Renal cortical epithelial cell (primary cell): ENCODE measurements around the gene CGA. TPM values are rescaled to one million over a fixed set of nuclear protein-coding genes. Genes with fewer than 3 reads are reported as not detected.

Source experiments
- DNase-seq: peaks from one replicate; pipeline ENCODE4 v3.0.0-alpha.2; 2011; ENCODE audit warnings: low read depth
- total RNA-seq: library from RNA; depleted of rRNA; stranded (reverse); fragments of >200 nt; gene quantifications from 2 replicates; pipeline ENCODE4 v1.2.3, GENCODE V29; 2014

The CGA gene
- total RNA-seq, 1 donor from 2014 or later: not detected

- no peak for DNase-seq
These were observed 5.8 kb downstream of the CGA start for GRCh38 chr6:87089135-87089534.

GRCh38 chr6:87088076-87088475 lies 6.8 kb downstream of the CGA start:
- DNase-seq: no peak

- DNase-seq: no peak
These were observed 12.7 kb downstream of the CGA start for GRCh38 chr6:87082160-87082721.

DNA sequence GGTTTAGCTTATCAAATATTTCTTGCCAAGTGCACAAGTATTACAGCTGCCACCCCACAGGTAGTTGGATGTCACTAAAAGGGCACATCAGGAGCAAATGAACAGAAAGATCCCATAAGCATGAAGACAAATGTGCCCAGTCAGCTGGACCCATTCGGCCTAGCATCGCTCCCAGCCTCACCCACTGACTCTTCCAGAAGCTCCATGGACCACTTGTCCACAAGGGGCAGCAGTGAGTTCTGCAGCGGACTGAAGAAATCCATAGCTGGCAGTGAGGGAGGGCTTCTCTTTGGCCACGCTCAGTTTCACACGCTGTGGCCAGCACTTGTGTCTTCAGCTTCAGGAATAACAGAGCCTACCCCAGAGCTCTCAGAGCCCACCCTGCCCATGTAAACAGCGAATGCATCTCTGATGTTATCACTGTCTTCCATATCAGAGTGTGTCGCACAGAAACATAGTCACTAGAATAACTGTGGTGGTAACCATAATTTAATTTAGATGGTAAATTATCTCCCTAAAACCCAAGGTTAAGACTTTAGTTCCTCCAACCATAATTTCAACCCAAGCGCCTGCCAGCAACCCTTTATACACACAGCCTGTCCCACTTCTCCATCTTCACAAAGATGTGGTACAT lies 15.8 kb downstream of the CGA start:
- DNase-seq: peak; percentile 63

DNA sequence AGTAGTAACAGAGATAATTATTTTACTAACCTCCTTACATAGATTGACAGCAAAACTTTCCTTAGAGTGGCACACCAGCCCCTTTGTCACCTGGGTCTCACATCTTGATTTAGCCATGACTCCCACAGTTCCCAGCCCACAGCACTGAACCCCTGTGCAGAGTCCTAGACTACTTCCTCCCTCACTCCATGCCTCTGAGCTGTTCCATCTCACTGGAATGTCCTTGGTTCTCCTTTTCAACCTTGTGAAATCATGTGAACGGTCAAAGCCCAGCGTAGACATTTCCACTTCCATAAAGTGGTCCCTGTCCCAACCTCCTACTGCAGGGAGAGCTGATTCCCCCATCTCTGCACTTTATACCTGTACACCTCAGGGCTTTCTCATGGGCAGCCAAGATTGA lies 19.7 kb downstream of the CGA start:
- DNase-seq: no peak

GRCh38 chr6:87074101-87074621 lies 20.7 kb downstream of the CGA start:
- DNase-seq: peak; percentile 74

- no peak for DNase-seq
These were observed 23.2 kb downstream of the CGA start for GRCh38 chr6:87071683-87072082.

- DNase-seq: no peak
These were observed 24.2 kb downstream of the CGA start for GRCh38 chr6:87070741-87071140.

GRCh38 chr6:87068795-87069194 lies 26.1 kb downstream of the CGA start:
- peak; percentile 3 for DNase-seq

DNA sequence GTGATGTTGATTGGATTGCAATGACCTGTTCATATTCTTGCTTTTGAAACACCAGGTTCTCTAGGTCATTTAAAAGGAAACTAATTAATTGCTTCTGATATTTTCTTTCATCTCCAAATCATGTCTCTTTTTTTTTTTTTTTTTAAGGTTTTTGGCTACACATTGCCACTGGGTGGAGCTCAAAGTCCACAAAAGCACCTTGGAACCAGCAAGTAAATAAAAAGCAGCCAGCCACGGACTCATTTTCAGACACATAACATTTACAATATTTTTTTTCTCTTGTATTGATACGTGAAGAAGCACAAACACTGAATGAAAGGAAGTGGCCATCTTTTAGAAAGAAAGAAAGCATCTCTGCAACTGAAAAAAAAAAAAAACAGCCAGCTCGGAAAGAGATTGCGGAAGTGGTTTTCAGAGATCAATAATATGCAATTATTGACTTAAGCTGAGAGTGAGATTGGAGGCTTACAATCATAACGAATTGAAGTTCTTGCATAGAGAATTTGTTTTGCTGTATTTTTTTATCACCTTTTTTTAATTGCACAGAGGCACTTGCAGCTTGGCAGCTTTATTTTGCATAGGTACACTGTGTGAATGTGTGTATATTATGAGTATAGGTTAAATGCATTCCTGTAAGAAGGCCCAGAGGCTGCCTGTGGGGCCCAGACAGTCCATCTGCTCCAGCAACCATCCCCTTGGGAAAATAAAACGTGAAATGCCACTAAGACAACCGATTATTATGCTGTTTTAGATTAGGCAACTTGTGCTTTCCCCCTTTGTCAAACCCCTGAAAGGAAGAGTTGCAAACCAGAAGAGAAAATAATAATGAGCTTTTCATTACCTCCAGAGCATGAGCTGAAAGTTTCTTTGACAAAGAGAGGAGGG lies 28.2 kb downstream of the CGA start:
- DNase-seq: peak; percentile 65

DNA sequence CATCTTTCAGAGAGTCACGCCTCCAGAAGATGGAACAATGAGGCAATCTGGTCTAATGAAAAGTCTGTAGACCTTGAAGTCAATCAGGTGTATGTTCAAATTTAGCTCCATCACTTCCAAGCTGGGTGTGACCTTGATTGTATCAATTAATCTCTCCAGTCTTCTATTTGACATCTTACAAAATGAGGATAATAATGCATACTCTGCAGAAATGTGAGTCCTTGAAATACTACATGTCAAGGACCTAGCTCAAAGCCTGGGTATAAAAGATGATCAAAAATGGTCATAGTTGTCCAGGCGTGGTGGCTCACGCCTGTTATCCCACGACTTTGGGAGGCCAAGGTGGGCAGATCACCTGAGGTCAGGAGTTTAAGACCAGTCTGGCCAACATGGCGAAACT lies 29.8 kb downstream of the CGA start:
- no peak for DNase-seq

DNA sequence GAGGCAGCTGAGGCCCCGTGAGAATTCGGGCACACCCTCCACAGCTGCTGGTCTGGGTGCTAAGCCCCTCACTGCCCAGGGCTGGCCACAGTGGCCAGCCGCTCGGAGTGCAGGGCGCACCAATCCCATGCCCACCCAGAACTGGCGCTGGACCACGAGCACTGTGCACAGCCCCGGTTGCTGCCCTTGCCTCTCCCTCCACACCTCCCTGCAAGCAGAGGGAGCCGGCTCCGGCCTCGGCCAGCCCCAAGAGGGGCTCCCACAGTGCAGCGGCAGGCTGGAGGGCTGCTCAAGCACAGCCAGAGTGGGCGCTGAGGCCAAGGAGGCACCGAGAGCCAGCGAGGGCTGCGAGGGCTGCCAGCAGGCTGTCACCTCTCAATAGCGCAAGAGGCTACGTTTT lies 35.0 kb downstream of the CGA start:
- no peak for DNase-seq

DNA sequence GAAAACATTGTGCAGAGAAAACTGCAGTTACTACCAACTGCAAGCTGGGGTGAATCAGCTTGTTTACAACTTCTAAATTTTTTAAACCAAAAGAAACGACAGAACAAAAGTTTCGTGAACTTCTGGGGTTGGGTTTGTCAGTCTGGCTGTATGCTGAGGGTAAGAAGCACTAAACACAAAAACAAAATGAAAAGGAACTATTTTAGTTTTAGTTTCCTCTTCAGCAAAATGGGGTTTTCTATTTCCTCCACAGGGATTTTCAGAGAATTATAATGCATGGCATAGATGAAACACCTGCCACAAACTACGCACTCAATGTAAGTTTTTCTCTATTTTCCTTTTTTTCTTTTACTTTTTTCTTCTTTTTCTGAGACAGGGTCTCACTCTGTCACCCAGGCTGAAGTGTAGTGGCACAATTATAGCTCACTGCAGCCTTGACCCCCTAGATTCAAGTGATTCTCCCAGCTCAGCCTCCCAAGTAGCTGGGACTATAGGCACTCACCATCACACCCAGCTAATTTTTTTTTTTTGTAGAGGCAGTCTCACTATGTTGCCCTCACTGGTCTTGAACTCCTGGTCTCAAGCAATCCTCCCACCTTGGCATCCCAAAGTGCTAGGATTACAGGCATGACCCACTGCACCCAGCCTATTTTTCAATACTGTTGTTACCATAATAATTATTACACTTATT lies 40.6 kb downstream of the CGA start:
- no peak for DNase-seq

DNA sequence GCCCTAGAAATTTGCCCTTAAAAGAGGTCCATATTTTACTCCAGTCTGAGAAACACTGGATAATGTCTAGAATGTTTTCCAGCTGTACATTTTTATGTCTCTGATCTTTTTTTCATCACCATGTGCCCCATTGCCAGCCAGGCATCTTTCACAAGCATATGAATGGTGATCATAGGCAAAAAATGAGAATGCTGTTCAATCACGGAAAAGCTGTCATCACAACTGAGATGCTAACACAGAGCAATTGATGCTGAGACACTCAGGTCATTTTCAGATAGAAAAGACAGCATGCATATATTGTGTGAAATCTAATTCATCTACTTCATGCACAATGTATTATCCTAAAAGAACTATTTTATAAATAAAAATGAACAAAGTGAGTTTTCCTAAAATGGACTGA lies 41.6 kb downstream of the CGA start:
- DNase-seq: no peak

- no peak for DNase-seq
These were observed 45.1 kb downstream of the CGA start for GRCh38 chr6:87049779-87050178.

DNA sequence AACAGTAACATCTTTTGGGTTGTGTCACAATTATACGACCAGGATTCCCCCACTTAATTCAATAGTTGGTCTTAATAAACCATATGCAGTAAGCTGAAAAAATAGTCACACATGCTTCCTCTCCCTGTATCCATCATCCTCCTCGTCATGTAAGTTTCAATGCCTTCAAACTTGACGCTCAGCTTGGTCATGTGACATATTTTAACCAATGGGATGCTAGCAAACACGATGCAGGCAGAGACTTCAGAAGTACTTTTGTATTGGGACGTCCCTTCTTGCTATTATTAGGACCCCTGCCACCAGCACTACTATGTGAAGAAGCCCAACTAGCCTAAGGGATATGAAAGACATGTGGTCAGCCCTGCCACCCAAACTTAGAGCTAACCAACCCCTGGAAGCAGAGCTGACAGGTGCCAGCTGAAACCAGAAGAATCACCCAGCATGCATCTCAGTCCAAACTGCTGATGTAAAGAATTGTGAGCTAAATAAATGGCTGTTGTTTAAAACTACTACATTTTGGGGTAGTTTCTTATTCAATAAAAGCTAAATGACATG lies 49.3 kb downstream of the CGA start:
- DNase-seq: no peak

GRCh38 chr6:87040729-87041128 lies 54.2 kb downstream of the CGA start:
- DNase-seq: no peak

Other genes with a start within 250 kb of the CGA start
- 0.15 TPM in 1 of 2 replicates, not detected in the other for gene HTR1E, start 157.6 kb downstream of the CGA start, total RNA-seq
- 40.6 and 56.3 TPM in 2 replicates for gene ZNF292, start 60.5 kb upstream of the CGA start, total RNA-seq
- gene SMIM8, start 227.5 kb upstream of the CGA start, total RNA-seq: 3.5 and 8.7 TPM in 2 replicates
- not detected in 2 replicates for gene GJB7, start 234.2 kb upstream of the CGA start, total RNA-seq
- 2.1 TPM in 1 of 2 replicates, not detected in the other for gene C6orf163, start 249.7 kb upstream of the CGA start, total RNA-seq